IgD-negative memory B cell (primary cell): ENCODE data around the gene PPARG. TPM values are rescaled to one million over a fixed set of nuclear protein-coding genes. Genes with fewer than 3 reads are reported as not detected.
"Not testable (repeated sequence)": the region's sequence is repeated elsewhere in the genome, so short reads cannot be mapped to it uniquely, and the experiment has no call there.

Experiments
- H3K27ac Mint-ChIP-seq, 3 donors: one replicate each; pipeline ENCODE4 v1.8.0; 2020 to 2022; ENCODE audit warnings: mild to moderate bottlenecking in 3 of 3, mixed read lengths in 3 of 3, moderate library complexity in 1 of 3
- H3K27me3 Mint-ChIP-seq: one replicate; pipeline ENCODE4 v1.8.0; 2021; ENCODE audit warnings: mixed read lengths
- H3K36me3 Mint-ChIP-seq: one replicate; pipeline ENCODE4 v1.8.0; 2020; ENCODE audit warnings: mild to moderate bottlenecking, mixed read lengths
- H3K4me1 Mint-ChIP-seq, 3 donors: one replicate each; pipeline ENCODE4 v1.8.0; 2020 to 2022; ENCODE audit warnings: mixed read lengths in 3 of 3, mild to moderate bottlenecking in 1 of 3
- H3K4me3 Mint-ChIP-seq, 4 donors: one replicate each; pipeline ENCODE4 v1.8.0; 2020 to 2022; ENCODE audit warnings: mild to moderate bottlenecking in 4 of 4, mixed read lengths in 4 of 4, moderate library complexity in 3 of 4
- H3K9me3 Mint-ChIP-seq, 3 donors: one replicate each; pipeline ENCODE4 v1.8.0; 2020 to 2021; ENCODE audit warnings: mixed read lengths in 3 of 3, mild to moderate bottlenecking in 1 of 3
- polyA plus RNA-seq: library from polyadenylated mRNA; unstranded; fragments of 300-500 nt; fragmentation: Illumina TruSeq; gene quantifications from one replicate; pipeline ENCODE4 v1.2.3, GENCODE V29; 2021

PPARG gene
- polyA plus RNA-seq, 1 donor from 2014 or later: not detected

DNA sequence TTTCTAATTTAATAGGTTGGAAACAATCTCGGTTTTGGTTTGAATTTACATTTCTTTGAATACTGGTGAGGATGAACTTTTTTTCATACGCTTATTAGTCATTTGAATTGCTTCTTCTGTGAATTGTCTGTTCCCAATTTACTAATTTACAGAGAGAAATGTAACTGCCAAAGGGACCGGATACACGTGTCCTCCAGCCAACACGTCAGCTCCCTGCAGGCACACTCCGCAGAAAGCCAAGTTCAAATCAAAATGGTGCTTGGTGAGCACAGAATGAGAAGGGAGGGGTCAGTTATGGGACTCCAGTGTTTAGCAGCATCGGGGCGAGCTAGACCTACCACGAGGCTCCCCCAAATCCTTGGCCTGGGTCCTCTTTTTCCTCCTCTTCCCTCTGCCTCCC is 184.6 kb downstream of the PPARG start:
- H3K9me3 Mint-ChIP-seq: no peaks in the 10 kb centered on the region
- H3K4me3 Mint-ChIP-seq: peak overlapping the region in 1 of 4 donors; percentile 27
- H3K27ac Mint-ChIP-seq: no peak overlapping the region
- peaks cover 7% of the 10 kb centered on the region for H3K27me3 Mint-ChIP-seq
- H3K36me3 Mint-ChIP-seq: no peaks in the 10 kb centered on the region
- peaks cover 0 to 7% (median 4%) of the 10 kb centered on the region in 3 donors for H3K4me1 Mint-ChIP-seq

DNA sequence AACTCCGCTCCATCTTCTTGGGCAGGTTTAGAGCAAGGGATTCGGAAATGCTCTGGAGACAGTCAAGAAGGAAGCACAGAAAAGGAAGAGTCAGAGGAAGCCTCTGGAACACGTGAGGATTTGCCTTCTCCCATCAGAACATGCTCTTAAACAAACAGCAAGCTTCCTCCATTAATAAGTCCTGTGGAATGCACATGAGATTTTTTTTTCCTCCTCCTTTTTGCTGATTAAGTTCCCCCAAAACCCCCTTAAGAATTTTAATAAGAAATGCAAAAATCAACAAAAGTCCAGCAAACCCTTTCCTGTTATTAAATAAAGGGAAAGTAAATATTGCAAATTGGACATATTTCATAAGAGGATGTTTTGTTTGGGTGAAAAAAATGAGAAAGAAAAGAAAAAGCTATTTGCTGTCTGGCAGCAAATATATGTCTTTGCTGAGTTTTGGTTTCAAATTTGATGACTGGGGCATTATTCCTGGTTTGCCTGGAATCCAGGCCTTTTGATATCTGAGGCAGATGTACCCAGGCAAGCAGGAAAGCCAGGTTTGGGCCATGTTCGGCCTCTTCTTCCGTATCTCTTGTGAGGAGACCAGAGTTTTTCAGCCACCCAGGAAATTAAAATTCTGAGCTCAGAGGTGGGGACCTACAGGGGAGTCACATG is 187.5 kb downstream of the PPARG start:
- Mint-ChIP-seq H3K27ac (no peak overlapping the region), H3K4me1 (peaks cover 0 to 3% (median 1%) of the 10 kb centered on the region in 3 donors), H3K27me3 (peaks cover 3% of the 10 kb centered on the region), H3K36me3 (no peaks in the 10 kb centered on the region), H3K9me3 (no peaks in the 10 kb centered on the region), H3K4me3 (no peak overlapping the region)

DNA sequence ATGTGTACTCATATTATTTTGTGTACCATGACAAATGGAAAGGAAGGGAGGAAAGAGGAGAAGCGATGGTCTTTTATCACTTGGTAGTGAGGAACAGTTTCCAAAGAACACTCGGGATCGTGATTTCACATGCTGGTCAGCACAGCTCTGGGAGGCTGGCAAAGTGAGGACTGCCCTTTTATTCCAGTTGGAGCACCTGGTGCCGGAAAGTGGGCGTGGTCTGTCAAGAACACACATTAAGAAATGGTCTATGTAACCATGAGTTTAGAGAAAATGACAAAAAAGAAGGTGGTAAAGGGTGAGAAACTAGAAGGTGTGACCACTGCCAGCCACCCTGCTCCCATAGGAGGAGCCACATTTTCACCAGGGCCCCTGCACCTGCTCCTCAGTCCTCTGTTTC is 188.4 kb downstream of the PPARG start:
- Mint-ChIP-seq H3K27ac (no peak overlapping the region), H3K27me3 (no peaks in the 10 kb centered on the region), H3K4me1 (peaks cover 0 to 2% (median 0%) of the 10 kb centered on the region in 3 donors), H3K9me3 (no peaks in the 10 kb centered on the region), H3K4me3 (no peak overlapping the region), H3K36me3 (no peaks in the 10 kb centered on the region)

DNA sequence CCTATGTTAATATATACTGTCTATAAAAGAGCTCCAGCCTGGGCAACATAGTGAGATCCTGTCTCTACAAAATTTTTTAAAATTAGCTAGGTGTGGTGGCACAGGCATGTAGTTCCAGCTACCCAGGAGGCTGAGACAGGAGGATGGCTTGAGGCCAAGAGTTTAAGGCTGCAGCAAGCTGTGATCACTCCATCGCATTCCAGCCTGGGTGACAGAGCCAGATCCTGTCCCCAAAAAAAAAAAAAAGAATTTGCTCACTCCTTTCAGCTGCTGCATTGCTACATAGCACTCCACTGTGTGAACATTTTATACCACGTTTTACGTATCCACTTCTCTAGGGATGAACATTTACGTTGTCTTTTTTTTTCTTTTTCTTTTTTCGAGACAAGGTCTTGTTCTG is 189.5 kb downstream of the PPARG start:
- H3K4me1 Mint-ChIP-seq: peaks cover 0 to 4% (median 0%) of the 10 kb centered on the region in 3 donors
- H3K4me3 Mint-ChIP-seq: no peak overlapping the region
- no peaks in the 10 kb centered on the region for H3K9me3 Mint-ChIP-seq
- no peak overlapping the region for H3K27ac Mint-ChIP-seq
- H3K27me3 Mint-ChIP-seq: no peaks in the 10 kb centered on the region
- no peaks in the 10 kb centered on the region for H3K36me3 Mint-ChIP-seq

DNA sequence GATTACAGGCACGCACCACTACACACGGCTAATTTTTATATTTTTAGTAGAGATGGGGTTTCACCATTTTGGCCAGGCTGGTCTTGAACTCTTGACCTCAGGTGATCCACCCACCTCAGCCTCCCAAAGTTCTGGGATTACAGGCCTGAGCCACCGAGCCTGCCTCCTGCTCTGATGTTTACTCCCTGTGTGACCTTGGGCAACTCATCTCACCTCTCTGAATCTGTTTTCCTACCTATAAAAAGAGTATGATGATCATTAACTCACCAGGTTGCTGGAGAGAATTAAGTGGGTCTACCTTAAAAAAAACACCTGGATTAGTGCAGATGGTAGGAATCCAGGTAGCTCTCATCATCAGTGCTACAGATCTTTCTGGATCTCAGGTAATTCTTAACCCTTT is 190.3 kb downstream of the PPARG start:
- not testable (repeated sequence) for H3K27me3 Mint-ChIP-seq, H3K4me3 Mint-ChIP-seq, H3K27ac Mint-ChIP-seq, H3K9me3 Mint-ChIP-seq, H3K36me3 Mint-ChIP-seq
- peaks cover 3 to 13% (median 7%) of the 10 kb centered on the region in 3 donors for H3K4me1 Mint-ChIP-seq

DNA sequence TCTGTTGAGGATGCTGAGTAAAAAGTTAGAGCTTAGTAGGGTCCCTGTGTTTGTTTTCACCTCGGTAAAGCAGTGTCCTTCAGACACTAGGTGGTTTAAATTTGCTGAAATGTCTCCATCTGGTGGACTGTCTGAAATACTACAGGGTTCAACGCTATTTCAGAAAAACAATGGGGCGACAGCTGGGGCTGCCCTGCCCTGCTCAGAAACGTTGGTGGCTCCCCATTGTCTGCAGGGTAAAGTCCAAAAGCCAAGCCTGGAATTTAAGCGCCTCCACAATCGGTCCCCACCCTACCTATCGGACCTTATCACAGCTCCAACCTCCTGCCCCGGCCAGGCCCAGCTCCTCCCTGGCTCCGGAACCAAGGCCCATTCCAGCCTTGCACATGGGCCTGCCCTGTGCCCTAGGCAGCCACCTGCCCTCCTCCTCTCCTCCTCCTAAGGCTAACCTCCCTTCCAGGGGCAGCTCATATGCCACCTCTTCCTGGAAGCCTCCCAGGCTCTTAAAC is 191.1 kb downstream of the PPARG start:
- Mint-ChIP-seq H3K4me1 (peaks cover 4 to 17% (median 15%) of the 10 kb centered on the region in 3 donors), H3K9me3 (no peaks in the 10 kb centered on the region), H3K4me3 (no peak overlapping the region), H3K27ac (peak overlapping the region in 1 of 3 donors; percentile 63), H3K36me3 (no peaks in the 10 kb centered on the region), H3K27me3 (no peaks in the 10 kb centered on the region)

DNA sequence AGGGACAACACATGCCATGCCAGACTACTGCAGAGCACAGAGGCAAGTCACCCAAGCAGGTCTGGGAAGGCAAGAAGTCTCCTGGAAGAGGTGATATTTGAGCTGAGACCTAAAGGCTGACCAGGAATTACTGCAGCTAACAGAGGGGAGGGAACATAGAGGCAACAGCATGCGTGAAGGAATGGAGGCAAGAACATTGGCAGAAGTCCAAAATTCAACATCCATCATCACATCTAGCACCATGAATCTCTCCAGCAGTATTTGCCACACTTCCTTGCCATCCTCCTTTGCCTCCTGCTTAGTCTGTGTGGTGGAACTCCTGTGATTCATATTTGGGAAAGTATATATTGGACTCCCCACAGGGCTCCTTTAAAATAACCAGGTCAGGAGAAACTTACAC is 194.5 kb downstream of the PPARG start:
- Mint-ChIP-seq H3K4me1 (peaks cover 7 to 27% (median 19%) of the 10 kb centered on the region in 3 donors), H3K36me3 (peaks cover 1% of the 10 kb centered on the region), H3K9me3 (no peaks in the 10 kb centered on the region), H3K27me3 (no peaks in the 10 kb centered on the region), H3K4me3 (peak overlapping the region; percentile 94 to 98 (median 96)), H3K27ac (peak overlapping the region in 2 of 3 donors; percentile 91 to 98)

DNA sequence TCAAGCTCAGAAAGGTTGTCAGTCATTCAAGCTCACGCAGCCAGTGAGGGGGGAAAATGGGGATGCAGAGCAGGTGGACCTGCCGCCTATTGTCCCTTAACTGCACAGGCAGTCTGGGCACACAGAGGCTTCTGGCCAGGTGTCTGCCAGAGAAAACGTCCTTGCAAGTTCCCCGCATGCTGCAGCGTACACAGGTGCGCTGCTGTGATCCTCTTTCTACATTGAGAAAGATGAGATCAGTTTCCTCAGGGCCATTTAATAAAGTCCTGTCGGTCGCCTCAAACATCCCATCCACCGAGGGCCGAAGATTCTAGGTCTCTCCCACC is 195.0 kb downstream of the PPARG start:
- H3K4me3 Mint-ChIP-seq: peak overlapping the region; percentile 94 to 98 (median 96)
- H3K4me1 Mint-ChIP-seq: peaks cover 7 to 28% (median 19%) of the 10 kb centered on the region in 3 donors
- H3K9me3 Mint-ChIP-seq: no peaks in the 10 kb centered on the region
- no peaks in the 10 kb centered on the region for H3K27me3 Mint-ChIP-seq
- peaks cover 1% of the 10 kb centered on the region for H3K36me3 Mint-ChIP-seq
- peak overlapping the region; percentile 80 to 98 (median 91) for H3K27ac Mint-ChIP-seq

Other genes starting within 250 kb of the PPARG start
- gene TIMP4, start 130.2 kb upstream of the PPARG start, polyA plus RNA-seq: not detected
- 12.4 TPM for gene TSEN2, start 195.4 kb downstream of the PPARG start, polyA plus RNA-seq